ENCODE data around the gene ALG1L2. TPM values are rescaled to one million over a fixed set of nuclear protein-coding genes. Genes with fewer than 3 reads are reported as not detected.
A peak's percentile ranks its signal among the peaks of the same experiment; 100 is the strongest.
"Not testable (repeated sequence)": the region's sequence is repeated elsewhere in the genome, so short reads cannot be mapped to it uniquely, and the experiment has no call there.

ALG1L2 gene
- total RNA-seq, 1 experiment from 2014 or later, result not detected

GRCh38 chr3:130122891-130123775 is 41.5 kb downstream of the ALG1L2 start:
- not testable (repeated sequence) for DNase-seq (ENCODE audit: low read depth)

- DNase-seq (ENCODE audit: low read depth), result not testable (repeated sequence)
Observed at GRCh38 chr3:130125406-130125805, 43.8 kb downstream of the ALG1L2 start.

GRCh38 chr3:130136337-130136736 is 54.7 kb downstream of the ALG1L2 start:
- peak; percentile 6 for DNase-seq (ENCODE audit: low read depth)

GRCh38 chr3:130137685-130138084 is 56.1 kb downstream of the ALG1L2 start:
- DNase-seq (ENCODE audit: low read depth), result not testable (repeated sequence)

GRCh38 chr3:130138992-130139391 is 57.4 kb downstream of the ALG1L2 start:
- DNase-seq (ENCODE audit: low read depth), result not testable (repeated sequence)

- DNase-seq (ENCODE audit: low read depth), result peak; percentile 72
Observed at GRCh38 chr3:130140756-130141155, 59.1 kb downstream of the ALG1L2 start.

- DNase-seq (ENCODE audit: low read depth), result not testable (repeated sequence)
Observed at GRCh38 chr3:130143648-130144327, 62.2 kb downstream of the ALG1L2 start.

GRCh38 chr3:130144328-130144650 is 62.7 kb downstream of the ALG1L2 start:
- DNase-seq (ENCODE audit: low read depth), result not testable (repeated sequence)

- not testable (repeated sequence) for DNase-seq (ENCODE audit: low read depth)
Observed at GRCh38 chr3:130145456-130145855, 63.8 kb downstream of the ALG1L2 start.

- DNase-seq (ENCODE audit: low read depth), result not testable (repeated sequence)
Observed at GRCh38 chr3:130146465-130146864, 64.8 kb downstream of the ALG1L2 start.

Other genes with a start within 250 kb of the ALG1L2 start
- 8.6 and 8.7 TPM in 2 replicates for gene TMCC1, start 188.1 kb upstream of the ALG1L2 start, total RNA-seq (2014; rRNA removed; shearing (Covaris generic))
- gene TRH, start 107.1 kb upstream of the ALG1L2 start, total RNA-seq (2014; rRNA removed; shearing (Covaris generic)), result not detected in 2 replicates

Data from Daoy (cell line).